ENCODE data around the gene TRIM67. TPM values are rescaled to one million over a fixed set of nuclear protein-coding genes. Genes with fewer than 3 reads are reported as not detected.

Gene TRIM67
- total RNA-seq, 1 experiment from 2014 or later: not detected

- Histone ChIP-seq H3K27ac (ENCODE audit: low read length) (peak overlapping the region; percentile 10), H3K36me3 (ENCODE audit: low read depth, low read length) (no peaks in the 10 kb centered on the region), H3K9me3 (ENCODE audit: low read length) (peaks cover 7% of the 10 kb centered on the region; the same call in 1 of the 2 replicates), H3K79me2 (ENCODE audit: low read length) (no peaks in the 10 kb centered on the region), H3K27me3 (ENCODE audit: low read length) (no peaks in the 10 kb centered on the region), H4K20me1 (ENCODE audit: low read length) (no peaks in the 10 kb centered on the region), H3K4me1 (ENCODE audit: insufficient read depth, low read length) (peaks cover 20% of the 10 kb centered on the region), H3F3A (ENCODE audit: low read length, unreplicated experiment) (no peaks in the 10 kb centered on the region), H3K9ac (ENCODE audit: low read length) (no peak overlapping the region), H2AFZ (ENCODE audit: low read length) (no peak overlapping the region), H3K4me2 (ENCODE audit: low read length) (no peak overlapping the region), H3K4me3 (ENCODE audit: low read length) (no peak overlapping the region), H3K9me2 (replicated peaks; ENCODE audit: low read length) (no peaks in the 10 kb centered on the region)
- intact Hi-C loops (cut with micrococcal nuclease): no loop called here
- ChIA-PET POLR2A (ENCODE audit: unreplicated experiment) (no interaction called here), CTCF (no interaction called here)
- peak; percentile 65 for DNase-seq
- BruUV-seq (replicated peaks): no TSS peak
- TF ChIP-seq CTCF (conservative IDR thresholded peaks at IDR 0.05; ENCODE audit: low read depth, low read length) (no peak), EZH2phosphoT487 (IDR thresholded peaks at IDR 0.05; ENCODE audit: borderline replicate concordance, low read length) (no peak), EZH2 (IDR thresholded peaks at IDR 0.05; ENCODE audit: low read length, unreplicated experiment) (no peak)
- peak; percentile 45 for ATAC-seq
Observed at GRCh38 chr1:231139659-231140654, 21.9 kb upstream of the TRIM67 start.

GRCh38 chr1:231144416-231145193 lies 17.3 kb upstream of the TRIM67 start:
- H3K9me2 ChIP-seq (replicated peaks; ENCODE audit: low read length): no peaks in the 10 kb centered on the region
- ChIA-PET CTCF (no interaction called here), POLR2A (ENCODE audit: unreplicated experiment) (no interaction called here)
- peaks cover 7% of the 10 kb centered on the region; the same call in 1 of the 2 replicates for H3K9me3 ChIP-seq (ENCODE audit: low read length)
- no peak for TF ChIP-seq EZH2 (IDR thresholded peaks at IDR 0.05; ENCODE audit: low read length, unreplicated experiment)
- TF ChIP-seq EZH2phosphoT487 (IDR thresholded peaks at IDR 0.05; ENCODE audit: borderline replicate concordance, low read length): no peak
- TF ChIP-seq CTCF (conservative IDR thresholded peaks at IDR 0.05; ENCODE audit: low read depth, low read length): no peak
- no peak overlapping the region for H2AFZ ChIP-seq (ENCODE audit: low read length)
- H3F3A ChIP-seq (ENCODE audit: low read length, unreplicated experiment): no peaks in the 10 kb centered on the region
- no peak overlapping the region for H3K27ac ChIP-seq (ENCODE audit: low read length)
- no peaks in the 10 kb centered on the region for H3K79me2 ChIP-seq (ENCODE audit: low read length)
- H3K36me3 ChIP-seq (ENCODE audit: low read depth, low read length): no peaks in the 10 kb centered on the region
- peaks cover 10% of the 10 kb centered on the region for H3K4me1 ChIP-seq (ENCODE audit: insufficient read depth, low read length)
- peaks cover 26% of the 10 kb centered on the region; the same call in 1 of the 2 replicates for H3K27me3 ChIP-seq (ENCODE audit: low read length)
- H3K9ac ChIP-seq (ENCODE audit: low read length): no peak overlapping the region
- ATAC-seq (no peak), DNase-seq (no peak)
- H3K4me3 ChIP-seq (ENCODE audit: low read length): no peak overlapping the region
- intact Hi-C loops (cut with micrococcal nuclease): no loop called here
- no peaks in the 10 kb centered on the region for H4K20me1 ChIP-seq (ENCODE audit: low read length)
- no peak overlapping the region for H3K4me2 ChIP-seq (ENCODE audit: low read length)
- no TSS peak for BruUV-seq (replicated peaks)
